ENCODE measurements around the gene ADRA2C.

Gene ADRA2C

GRCh38 chr4:3779509-3779908 is 13.3 kb downstream of the ADRA2C start:
- no peak for DNase-seq

- no peak for DNase-seq
Observed at GRCh38 chr4:3780347-3781171, 14.4 kb downstream of the ADRA2C start.

GRCh38 chr4:3781193-3781886 is 15.2 kb downstream of the ADRA2C start:
- no peak for DNase-seq

- DNase-seq, result no peak
Observed at GRCh38 chr4:3781997-3782930, 16.1 kb downstream of the ADRA2C start.

- DNase-seq, result no peak
Observed at GRCh38 chr4:3783693-3784306, 17.6 kb downstream of the ADRA2C start.

GRCh38 chr4:3784454-3785291 is 18.5 kb downstream of the ADRA2C start:
- no peak for DNase-seq

GRCh38 chr4:3785292-3785565 is 19.0 kb downstream of the ADRA2C start:
- no peak for DNase-seq

- DNase-seq, result no peak
Observed at GRCh38 chr4:3786196-3786869, 20.1 kb downstream of the ADRA2C start.

- no peak for DNase-seq
Observed at GRCh38 chr4:3787489-3788365, 21.5 kb downstream of the ADRA2C start.

GRCh38 chr4:3788366-3788660 is 22.1 kb downstream of the ADRA2C start:
- no peak for DNase-seq

GRCh38 chr4:3789587-3789986 is 23.4 kb downstream of the ADRA2C start:
- DNase-seq, result no peak

- DNase-seq, result no peak
Observed at GRCh38 chr4:3790006-3790561, 23.9 kb downstream of the ADRA2C start.

GRCh38 chr4:3791256-3791655 is 25.1 kb downstream of the ADRA2C start:
- no peak for DNase-seq

- DNase-seq, result peak; percentile 26
Observed at GRCh38 chr4:3791910-3792542, 25.8 kb downstream of the ADRA2C start.

- no peak for DNase-seq
Observed at GRCh38 chr4:3792813-3793212, 26.6 kb downstream of the ADRA2C start.

- DNase-seq, result no peak
Observed at GRCh38 chr4:3793545-3793944, 27.4 kb downstream of the ADRA2C start.

GRCh38 chr4:3796960-3797359 is 30.8 kb downstream of the ADRA2C start:
- no peak for DNase-seq

- no peak for DNase-seq
Observed at GRCh38 chr4:3797831-3798790, 31.9 kb downstream of the ADRA2C start.

GRCh38 chr4:3799496-3799895 is 33.3 kb downstream of the ADRA2C start:
- DNase-seq, result no peak

Measured in NCI-H226 (cell line).